GM12872 (cell line): ENCODE data around the gene NHSL2.

Experiments used
- TF ChIP-seq, protein P1 (sequence below): IDR thresholded peaks from 3 replicates; pipeline ENCODE4 v1.5.1; 2011; ENCODE audit warnings: low read depth, mild to moderate bottlenecking, low read length, moderate library complexity; ENCODE audit not compliant: insufficient read depth

The NHSL2 gene

DNA sequence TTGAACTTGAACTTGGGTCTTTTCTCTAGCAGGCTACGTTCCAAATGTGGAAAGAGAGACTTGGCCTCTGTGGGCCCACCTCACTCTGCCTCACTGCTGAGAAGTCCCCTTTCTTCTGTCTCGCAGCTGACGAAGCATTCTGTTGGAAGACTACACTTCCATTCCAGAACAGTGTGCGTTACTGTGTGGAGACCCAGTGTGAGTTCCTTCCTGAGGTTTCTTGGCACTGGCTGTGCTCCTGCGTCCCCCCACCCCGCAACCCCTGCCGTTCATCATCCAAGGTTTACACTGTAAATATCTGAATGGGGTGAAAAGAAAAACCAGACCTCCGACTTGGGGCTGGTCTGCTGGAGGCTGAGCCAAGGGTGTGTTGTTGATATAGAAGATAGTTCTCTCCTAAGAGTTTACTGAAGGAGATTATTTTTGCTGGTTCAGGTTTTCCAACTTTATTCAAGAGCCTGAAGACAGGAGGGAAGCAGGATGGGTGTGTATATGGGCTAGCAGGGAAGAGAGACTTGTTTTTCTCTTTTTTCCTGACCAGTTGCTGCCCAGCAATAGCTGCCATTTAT is 34.7 kb downstream of the NHSL2 start:
- TF ChIP-seq, protein P1, sequence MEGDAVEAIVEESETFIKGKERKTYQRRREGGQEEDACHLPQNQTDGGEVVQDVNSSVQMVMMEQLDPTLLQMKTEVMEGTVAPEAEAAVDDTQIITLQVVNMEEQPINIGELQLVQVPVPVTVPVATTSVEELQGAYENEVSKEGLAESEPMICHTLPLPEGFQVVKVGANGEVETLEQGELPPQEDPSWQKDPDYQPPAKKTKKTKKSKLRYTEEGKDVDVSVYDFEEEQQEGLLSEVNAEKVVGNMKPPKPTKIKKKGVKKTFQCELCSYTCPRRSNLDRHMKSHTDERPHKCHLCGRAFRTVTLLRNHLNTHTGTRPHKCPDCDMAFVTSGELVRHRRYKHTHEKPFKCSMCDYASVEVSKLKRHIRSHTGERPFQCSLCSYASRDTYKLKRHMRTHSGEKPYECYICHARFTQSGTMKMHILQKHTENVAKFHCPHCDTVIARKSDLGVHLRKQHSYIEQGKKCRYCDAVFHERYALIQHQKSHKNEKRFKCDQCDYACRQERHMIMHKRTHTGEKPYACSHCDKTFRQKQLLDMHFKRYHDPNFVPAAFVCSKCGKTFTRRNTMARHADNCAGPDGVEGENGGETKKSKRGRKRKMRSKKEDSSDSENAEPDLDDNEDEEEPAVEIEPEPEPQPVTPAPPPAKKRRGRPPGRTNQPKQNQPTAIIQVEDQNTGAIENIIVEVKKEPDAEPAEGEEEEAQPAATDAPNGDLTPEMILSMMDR, result no peak

DNA sequence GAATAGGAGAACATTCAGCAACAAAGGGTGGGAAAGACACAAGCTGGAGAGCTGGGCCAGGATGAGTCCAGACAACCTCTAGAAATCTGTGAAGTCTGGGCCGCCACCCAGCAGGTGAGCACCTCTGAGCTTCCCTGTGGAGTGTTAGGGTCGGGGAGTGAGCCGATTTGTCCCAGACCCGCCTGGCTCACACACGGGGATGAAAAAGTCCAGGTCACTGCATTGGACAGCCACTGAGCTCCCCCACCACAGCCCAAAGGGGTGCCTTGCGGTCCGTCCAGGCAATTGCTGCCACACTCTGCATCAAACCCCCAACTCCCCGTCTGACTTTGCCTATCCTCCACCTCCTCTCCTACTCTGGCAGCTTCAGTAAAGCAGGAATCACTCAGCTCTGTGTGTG is 38.7 kb downstream of the NHSL2 start:
- TF ChIP-seq, protein P1, result no peak

DNA sequence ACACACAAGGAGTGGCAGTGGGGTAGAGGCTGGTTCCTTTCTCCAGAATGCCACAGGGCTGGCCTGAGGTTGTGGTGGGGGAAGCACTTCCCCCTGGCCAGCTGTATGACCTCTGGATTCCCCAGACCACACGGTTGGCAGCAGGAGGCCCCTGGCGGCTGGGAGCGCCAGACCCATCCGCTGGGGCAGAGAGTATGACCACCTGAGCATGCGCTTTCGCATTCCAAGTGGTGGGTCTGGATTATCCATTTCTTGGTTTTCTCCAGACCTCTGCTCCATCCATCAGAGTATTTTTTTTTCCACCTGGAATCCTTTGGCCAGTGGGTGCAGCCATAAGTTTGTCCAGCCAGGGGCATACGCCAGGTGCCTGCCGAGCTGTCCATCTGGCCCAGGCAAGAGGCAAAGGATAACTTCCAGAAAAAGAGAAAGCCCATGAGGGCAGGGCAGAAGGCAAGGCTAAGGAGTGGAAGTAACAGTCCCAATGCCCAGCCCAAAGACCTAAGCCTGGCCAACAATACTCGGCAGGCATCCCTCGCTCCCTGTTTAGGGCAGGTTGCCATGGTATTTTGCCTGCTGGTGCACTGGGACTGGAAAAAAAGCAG is 39.3 kb downstream of the NHSL2 start:
- TF ChIP-seq, protein P1, result no peak

DNA sequence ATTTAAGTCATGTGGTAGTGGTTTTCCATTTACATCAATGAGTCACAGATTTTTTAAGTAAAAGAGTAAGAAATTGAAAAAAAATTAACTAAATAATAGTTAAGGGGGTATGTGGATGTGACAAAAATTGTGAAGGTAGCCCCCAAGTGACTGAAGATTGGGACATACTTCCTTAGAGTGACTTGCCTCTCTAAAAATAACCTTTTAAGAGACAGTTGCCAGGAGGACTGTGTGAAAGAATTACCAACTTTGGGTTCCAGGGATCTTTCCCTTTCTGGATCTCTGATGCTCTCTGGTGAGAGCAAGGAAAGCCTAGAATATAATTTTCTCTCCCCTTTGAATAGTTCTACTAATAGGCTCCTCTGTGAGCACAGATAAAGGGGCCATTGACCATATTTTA is 42.7 kb downstream of the NHSL2 start:
- TF ChIP-seq, protein P1, result no peak

DNA sequence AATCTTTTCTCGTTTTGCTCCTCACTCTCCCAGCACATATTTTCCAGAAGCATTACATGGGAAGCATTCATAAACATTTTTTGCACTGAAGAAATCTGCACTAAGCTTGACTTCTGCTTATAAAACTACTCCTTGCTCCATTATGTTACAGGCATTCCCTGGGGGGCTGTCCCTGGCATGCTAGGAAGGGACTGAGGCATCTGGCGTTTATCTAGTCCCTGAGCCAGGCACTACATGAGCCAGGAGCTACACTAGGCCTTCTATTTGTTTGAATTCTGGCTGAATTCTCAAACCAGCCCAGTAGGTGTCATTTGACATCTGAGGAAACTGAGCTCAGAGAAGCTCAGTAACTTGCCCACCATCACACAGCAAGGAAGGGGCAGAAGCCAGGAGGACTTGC is 43.3 kb downstream of the NHSL2 start:
- TF ChIP-seq, protein P1, result no peak

DNA sequence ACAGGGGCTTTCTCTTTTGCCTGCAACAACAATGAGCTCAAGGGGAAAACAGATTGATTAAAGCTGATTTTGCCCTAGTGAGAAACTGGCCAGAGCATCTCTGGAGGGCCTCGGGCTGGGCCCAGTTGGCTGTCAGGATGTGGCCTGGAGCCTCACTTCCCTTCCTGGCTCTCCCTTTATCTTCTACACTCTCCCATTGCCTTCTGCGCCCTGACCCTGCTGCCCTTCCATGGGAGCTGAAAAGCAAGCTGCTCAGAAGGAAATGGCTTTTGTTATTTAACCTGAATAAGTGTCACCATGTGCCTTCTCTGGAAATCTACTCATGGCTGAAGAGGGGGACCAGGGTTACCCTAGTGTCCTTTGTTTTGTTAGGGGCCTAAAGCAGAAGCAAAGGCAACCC is 43.8 kb downstream of the NHSL2 start:
- TF ChIP-seq, protein P1, result no peak

DNA sequence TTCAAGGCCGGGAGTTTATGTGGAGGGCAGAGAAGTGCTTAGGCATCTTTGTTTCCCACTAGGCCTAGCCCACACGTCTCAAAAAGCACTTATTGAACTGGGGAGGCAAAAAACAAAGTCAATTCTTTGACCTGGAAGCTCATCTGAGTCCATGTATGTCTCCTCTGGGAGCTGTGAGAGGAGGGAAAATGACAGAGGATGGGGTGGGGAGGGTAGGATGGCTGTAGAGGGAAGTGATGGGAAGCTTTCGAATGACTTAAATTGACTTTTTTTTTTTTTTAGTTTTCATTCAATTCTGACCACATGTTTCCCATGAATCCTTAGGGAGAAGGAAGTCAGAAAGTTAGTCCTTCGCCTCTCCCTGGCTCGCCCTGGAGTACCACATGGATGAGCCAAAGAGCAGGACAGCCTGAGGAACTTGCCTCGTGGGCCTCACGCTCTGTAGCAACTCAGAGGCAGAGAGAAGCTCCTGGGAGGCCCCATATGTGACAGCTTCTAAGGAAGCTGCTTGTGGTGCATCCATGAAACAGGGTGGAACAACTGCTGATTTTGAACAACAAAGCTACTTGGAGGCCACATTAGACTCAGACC is 45.0 kb downstream of the NHSL2 start:
- TF ChIP-seq, protein P1, result no peak
